ENCODE measurements around the gene DHX29.

GRCh38 chr5:55324815-55325418 is 17.4 kb upstream of the DHX29 start:
- TF ChIP-seq, protein P1, sequence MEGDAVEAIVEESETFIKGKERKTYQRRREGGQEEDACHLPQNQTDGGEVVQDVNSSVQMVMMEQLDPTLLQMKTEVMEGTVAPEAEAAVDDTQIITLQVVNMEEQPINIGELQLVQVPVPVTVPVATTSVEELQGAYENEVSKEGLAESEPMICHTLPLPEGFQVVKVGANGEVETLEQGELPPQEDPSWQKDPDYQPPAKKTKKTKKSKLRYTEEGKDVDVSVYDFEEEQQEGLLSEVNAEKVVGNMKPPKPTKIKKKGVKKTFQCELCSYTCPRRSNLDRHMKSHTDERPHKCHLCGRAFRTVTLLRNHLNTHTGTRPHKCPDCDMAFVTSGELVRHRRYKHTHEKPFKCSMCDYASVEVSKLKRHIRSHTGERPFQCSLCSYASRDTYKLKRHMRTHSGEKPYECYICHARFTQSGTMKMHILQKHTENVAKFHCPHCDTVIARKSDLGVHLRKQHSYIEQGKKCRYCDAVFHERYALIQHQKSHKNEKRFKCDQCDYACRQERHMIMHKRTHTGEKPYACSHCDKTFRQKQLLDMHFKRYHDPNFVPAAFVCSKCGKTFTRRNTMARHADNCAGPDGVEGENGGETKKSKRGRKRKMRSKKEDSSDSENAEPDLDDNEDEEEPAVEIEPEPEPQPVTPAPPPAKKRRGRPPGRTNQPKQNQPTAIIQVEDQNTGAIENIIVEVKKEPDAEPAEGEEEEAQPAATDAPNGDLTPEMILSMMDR (IDR thresholded peaks at IDR 0.05): peak in 3 of 4 experiments; percentile 42 to 72 (median 65)
- TF ChIP-seq POLR2AphosphoS5 (IDR thresholded peaks at IDR 0.05): no peak
- no peak for TF ChIP-seq POLR2A (IDR thresholded peaks at IDR 0.05)

Measured in prostate gland (tissue), 2 donors.